ENCODE results near the gene EHF.
A peak's percentile ranks its signal among the peaks of the same experiment; 100 is the strongest.
"Not testable (repeated sequence)": the region's sequence is repeated elsewhere in the genome, so short reads cannot be mapped to it uniquely, and the experiment has no call there.

The EHF gene

DNA sequence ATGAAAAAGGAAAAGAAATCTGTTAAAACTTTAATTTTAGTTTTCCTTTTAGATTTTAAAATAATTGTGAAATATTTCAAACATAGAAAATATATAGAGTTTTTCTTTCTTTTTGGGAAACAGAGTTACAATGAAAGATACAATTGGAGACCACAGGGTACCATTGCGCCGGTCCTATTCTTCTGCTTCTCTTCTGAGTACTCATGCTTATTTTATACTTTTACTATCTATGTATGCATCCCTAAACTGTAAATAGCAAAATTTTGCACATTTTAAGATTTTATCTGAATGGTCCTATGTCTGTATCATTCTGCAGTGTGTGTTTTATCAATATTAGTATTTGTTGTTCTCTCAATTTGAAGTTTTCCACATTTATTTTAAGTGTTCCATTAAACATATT, 65.0 kb downstream of the EHF start:
- TF ChIP-seq, protein P1, sequence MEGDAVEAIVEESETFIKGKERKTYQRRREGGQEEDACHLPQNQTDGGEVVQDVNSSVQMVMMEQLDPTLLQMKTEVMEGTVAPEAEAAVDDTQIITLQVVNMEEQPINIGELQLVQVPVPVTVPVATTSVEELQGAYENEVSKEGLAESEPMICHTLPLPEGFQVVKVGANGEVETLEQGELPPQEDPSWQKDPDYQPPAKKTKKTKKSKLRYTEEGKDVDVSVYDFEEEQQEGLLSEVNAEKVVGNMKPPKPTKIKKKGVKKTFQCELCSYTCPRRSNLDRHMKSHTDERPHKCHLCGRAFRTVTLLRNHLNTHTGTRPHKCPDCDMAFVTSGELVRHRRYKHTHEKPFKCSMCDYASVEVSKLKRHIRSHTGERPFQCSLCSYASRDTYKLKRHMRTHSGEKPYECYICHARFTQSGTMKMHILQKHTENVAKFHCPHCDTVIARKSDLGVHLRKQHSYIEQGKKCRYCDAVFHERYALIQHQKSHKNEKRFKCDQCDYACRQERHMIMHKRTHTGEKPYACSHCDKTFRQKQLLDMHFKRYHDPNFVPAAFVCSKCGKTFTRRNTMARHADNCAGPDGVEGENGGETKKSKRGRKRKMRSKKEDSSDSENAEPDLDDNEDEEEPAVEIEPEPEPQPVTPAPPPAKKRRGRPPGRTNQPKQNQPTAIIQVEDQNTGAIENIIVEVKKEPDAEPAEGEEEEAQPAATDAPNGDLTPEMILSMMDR (conservative IDR thresholded peaks at IDR 0.05; ENCODE audit: control insufficient read depth, insufficient read depth, low read depth, low read length), result no peak
- H3K4me3 ChIP-seq (ENCODE audit: control insufficient read depth, low read depth, low read length), result no peak overlapping the region
- DNase-seq (ENCODE audit: low read depth), result no peak

DNA sequence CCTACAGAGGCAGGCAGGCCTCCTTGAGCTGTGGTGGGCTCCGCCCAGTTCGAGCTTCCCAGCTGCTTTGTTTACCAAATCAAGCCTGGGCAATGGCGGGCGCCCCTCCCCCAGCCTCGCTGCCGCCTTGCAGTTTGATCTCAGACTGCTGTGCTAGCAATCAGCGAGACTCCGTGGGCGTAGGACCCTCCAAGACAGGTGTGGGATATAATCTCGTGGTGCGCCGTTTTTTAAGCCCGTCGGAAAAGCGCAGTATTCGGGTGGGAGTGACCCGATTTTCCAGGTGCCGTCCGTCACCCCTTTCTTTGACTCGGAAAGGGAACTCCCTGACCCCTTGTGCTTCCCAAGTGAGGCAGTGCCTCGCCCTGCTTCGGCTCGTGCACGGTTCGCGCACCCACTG, 71.4 kb downstream of the EHF start:
- H3K4me3 ChIP-seq (ENCODE audit: control insufficient read depth, low read depth, low read length); DNase-seq (ENCODE audit: low read depth): not testable (repeated sequence)

DNA sequence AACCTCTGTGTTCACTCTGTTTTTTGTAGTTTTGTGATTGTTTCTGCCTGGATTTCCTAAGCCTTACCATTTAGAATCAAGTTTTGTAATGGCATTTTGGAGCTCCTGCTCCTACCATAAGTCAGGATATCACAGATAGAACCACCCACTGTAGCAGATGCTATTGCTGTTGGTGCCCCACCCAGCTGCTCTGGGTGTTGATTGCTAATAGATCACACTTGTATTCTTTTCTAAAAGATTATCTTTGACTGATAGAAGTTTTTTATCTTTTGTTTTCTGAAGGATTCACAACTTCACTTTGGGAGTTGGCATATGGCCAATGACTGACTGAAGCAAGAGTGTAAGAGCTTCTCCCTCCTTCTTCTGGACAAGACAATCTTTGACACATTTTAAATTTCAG, 76.0 kb downstream of the EHF start:
- DNase-seq (ENCODE audit: low read depth), result no peak
- H3K4me3 ChIP-seq (ENCODE audit: control insufficient read depth, low read depth, low read length), result no peak overlapping the region
- TF ChIP-seq, protein P1 (conservative IDR thresholded peaks at IDR 0.05; ENCODE audit: control insufficient read depth, insufficient read depth, low read depth, low read length), result no peak

DNA sequence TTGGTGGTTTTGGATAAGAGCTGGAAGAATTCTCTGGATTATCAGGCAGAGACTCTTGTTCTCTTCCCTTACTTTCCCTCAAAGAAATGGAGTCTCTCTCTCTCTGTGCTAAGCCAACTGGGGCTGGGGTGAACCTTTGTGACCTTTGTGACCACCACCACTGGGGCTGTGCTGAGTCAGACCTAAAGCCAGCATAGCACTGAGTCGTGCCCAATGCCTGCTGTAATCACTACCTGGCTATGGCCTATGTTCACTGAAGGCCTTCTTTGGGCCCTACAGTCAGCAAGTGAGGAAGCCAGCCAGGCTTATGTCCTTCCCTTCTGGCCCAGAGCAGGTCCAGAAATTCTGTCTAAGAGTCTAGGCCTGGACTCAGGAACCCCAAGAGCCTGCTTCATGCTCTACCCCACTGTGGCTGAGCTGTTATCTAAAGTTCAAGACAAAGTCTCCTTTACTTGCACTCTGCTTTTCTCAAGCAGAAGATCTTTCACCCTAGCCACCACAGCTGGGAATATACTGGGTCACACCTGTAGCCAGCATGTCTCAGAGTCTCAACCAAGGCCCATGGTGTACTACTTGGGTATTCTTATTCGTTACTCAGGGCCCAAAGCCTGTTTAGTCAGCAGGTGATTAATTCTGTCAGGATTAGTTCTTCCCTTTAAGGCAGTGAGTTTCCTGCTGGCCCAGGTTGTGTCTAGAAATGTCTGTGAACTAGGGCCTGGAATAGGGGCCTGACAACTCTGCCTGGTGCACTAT, 86.0 kb downstream of the EHF start:
- TF ChIP-seq, protein P1 (conservative IDR thresholded peaks at IDR 0.05; ENCODE audit: control insufficient read depth, insufficient read depth, low read depth, low read length), result no peak
- peak; percentile 5 for DNase-seq (ENCODE audit: low read depth)
- H3K4me3 ChIP-seq (ENCODE audit: control insufficient read depth, low read depth, low read length), result no peak overlapping the region

DNA sequence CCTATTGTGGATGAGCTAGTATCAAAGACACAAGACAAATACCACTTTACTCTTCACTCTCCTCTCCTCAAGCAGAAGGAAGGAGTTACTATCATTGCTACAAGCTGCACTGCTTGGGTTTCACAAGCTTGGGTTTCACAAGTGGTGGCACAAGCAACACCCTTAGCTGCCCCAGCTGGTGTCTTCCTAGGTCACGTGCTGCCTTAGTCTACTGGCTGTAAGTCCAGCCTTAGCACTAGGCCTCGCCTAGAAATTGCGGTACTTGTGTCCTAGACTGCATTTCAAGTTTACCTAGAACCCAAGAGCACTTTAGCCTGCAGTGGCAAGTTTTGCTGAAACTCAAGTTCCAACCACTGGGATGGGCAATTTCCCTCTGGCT, 86.6 kb downstream of the EHF start:
- H3K4me3 ChIP-seq (ENCODE audit: control insufficient read depth, low read depth, low read length), result no peak overlapping the region
- DNase-seq (ENCODE audit: low read depth), result no peak
- TF ChIP-seq, protein P1 (conservative IDR thresholded peaks at IDR 0.05; ENCODE audit: control insufficient read depth, insufficient read depth, low read depth, low read length), result no peak

All from fibroblast of mammary gland (primary cell).